Activated CD4-positive, alpha-beta T cell treated with anti-CD3 and anti-CD28 coated beads for 4 hours (primary cell): Measurements from ENCODE around the gene LRTM2.

ENCODE experiments used
- DNase-seq, 2 donors: peaks; one replicate each; pipeline ENCODE4 v3.0.0-alpha.2; 2020

Gene LRTM2

GRCh38 chr12:1820191-1820895, at the start of gene LRTM2:
Gene LRTM2 (plus strand): TSS chr12:1820565. CDS start chr12:1828149, 7,584 bp downstream.
- no peak for DNase-seq

GRCh38 chr12:1773937-1774655, 46.3 kb upstream of the LRTM2 start:
- no peak for DNase-seq

- no peak for DNase-seq
Observed at GRCh38 chr12:1776170-1776921, 44.0 kb upstream of the LRTM2 start.

- no peak for DNase-seq
Observed at GRCh38 chr12:1777798-1778197, 42.6 kb upstream of the LRTM2 start.

DNA sequence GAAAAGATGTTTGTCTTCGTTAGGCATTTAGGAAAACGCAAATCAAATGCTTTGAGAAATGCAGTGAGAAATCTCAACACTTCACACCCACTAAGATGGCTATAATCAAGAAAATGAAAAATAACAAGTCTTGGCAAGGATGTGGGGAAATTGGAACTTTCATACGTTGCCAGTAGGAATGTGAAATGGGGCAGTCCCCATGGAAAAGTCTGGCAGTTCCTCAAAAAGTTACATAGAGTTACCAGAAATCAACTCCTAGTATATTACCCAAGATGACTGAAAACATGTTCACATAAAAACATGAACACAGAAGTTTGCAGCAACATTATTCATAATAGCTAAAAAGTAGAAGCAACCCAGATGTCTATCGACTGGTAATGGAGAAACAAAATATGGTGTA, 41.5 kb upstream of the LRTM2 start:
- DNase-seq = no peak

- DNase-seq = no peak
Observed at GRCh38 chr12:1779783-1780182, 40.6 kb upstream of the LRTM2 start.

- DNase-seq = no peak
Observed at GRCh38 chr12:1781772-1782171, 38.6 kb upstream of the LRTM2 start.

GRCh38 chr12:1782215-1782614, 38.1 kb upstream of the LRTM2 start:
- no peak for DNase-seq

- DNase-seq = no peak
Observed at GRCh38 chr12:1787714-1788113, 32.7 kb upstream of the LRTM2 start.

GRCh38 chr12:1790444-1790843, 29.9 kb upstream of the LRTM2 start:
- no peak for DNase-seq

DNA sequence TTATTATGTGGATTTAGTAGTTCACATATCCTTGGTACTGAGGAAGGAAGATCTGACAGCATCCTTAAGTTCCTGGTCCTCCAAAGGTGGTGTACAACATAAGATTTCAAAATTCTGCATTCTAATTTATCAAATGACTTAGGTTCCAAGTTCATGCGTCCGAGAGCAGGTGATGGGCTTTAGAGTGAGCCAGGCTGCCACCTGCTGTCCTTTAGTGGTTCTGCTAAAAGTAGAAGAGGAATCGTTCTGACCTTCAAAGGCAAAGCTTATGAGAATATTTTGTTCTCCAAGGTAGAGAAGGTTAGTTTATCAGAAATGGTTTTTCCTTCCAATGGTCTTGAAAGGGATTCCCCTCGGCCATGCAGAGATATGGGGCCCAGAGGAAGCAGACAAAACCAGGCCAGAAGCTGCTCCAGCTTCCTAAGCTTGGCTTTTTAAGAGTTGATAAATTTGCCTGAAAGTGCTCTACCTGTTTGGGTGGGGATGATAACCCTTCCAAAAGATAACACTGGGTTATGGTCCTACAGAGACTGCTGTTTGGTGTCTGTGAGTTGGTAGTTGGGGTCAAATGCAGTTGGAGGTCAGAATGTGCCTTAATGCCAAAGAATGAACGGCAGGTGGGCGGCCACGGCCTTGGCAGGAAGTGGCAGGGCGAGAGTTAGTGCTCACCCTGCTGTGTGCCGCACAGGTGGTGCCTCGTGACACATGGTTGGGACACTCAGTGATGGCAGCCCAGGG, 29.1 kb upstream of the LRTM2 start:
- DNase-seq = peak; percentile 64 to 72

DNA sequence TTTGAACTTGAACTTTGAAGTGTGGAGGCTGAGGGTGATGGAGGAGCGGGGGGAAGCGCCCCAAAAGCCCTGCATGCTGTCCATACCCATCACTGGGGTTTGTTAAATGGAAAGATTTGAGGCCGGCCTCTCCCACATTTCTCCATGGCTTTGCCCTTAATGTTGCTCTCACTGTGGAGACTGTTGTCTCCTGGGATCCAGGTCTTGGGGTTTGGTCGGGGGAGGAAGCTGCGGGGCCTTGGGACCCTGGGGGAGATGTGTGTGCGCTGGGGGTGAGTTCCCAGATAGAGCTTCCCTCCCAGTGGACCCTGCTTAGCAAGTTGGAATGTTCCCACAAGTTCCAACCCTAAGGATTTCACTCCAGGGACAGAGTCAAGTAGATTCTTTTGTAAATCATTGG, 28.0 kb upstream of the LRTM2 start:
- DNase-seq = no peak

DNA sequence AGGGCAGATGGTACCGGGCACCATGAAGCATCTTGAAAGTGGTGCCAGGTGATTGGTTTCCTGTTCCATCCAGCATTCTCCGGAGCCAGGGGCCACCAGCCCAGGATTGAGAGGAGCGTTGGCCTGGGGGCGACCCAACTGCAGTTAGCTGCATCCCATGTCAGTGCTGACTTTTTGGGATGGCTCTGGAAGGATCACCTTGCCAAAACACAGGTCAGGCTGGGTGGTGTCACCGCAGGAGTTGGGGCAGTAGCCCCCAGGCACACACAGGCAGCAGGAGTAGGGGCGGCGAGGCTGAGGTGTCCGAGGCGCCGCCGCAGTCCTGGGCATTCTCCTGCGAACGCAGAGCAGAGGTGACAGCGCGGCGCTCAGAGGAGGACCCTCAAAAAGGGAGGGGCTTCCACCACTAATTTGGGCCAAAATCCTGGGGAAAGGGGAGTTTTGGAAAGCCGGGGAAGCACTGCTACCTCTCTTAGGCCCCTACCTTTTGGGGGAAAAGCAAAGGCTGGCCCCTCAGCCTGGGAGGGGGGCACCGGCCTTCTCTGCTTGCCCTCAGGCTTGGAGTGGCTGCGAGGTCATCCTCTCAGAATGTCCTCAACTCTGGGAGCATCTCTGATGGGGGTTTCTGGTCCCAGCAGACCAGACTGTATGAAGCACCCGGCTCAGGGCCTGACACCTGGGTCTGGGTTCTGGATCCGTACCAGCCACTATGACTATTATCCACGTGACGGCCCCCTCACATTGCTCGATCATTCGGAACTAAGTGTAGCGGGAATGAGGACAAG, 26.7 kb upstream of the LRTM2 start:
- no peak for DNase-seq

DNA sequence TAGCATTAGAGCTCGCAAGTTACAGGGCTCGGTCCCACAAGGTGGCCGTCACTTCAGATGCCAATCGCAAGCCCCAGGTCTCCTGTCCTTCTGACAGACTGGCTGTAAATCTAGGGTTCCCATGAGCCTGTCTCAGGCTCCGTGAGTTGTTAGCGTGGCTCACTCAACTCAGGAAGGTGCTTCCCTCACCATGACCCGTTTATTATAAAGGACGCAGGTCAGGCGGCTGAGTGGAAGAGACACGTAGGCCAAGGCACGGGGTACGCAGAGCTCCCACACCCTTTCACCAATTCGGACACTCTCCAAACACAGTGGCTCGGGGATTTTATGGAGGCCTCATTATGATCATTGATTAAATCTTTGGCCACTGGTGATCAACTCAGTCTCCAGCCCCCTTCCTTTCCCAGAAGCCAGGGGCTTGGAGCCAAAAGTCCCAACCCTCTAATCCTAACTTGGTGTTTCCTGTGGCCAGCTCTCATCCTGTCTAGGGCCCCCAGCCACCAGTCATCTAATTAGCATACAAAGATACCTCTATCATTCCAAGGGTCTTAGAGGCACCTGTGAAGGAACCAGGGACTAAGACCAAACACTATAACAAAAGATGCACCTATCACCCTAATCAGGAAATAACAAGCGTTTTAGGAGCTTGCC, 25.8 kb upstream of the LRTM2 start:
- no peak for DNase-seq

DNA sequence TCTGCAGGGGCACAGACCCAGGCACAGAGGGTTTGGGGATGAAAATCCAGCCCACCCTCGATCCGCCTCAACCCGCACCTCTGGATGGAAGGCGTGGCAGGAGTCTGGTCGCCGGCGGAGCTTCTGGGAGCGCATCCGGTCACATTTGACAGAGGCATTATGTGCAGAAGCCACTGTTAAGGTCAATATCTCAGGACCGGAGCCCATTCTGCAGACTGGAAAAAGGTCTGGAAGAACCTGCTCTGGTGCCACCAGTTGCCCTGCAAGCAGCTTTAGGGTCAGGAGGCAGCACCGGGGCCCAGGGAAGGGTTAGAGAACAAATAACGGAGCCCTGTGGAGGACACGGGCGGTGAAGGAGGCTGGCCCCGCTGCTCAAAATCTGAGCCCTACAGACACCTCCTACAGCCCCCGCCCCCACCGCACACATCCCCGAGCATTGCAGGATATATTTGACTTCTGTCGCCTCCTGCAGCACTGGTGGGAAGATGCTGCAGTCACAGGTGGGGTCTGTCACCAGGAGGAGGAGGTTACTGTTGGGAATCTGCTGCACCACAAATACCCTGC, 25.1 kb upstream of the LRTM2 start:
- DNase-seq = no peak

- peak; percentile 92 to 94 for DNase-seq
Observed at GRCh38 chr12:1795785-1796514, 24.4 kb upstream of the LRTM2 start.

- peak; percentile 35 to 39 for DNase-seq
Observed at GRCh38 chr12:1796515-1797010, 23.8 kb upstream of the LRTM2 start.

GRCh38 chr12:1797011-1797901, 23.1 kb upstream of the LRTM2 start:
- peak; percentile 49 to 58 for DNase-seq

DNA sequence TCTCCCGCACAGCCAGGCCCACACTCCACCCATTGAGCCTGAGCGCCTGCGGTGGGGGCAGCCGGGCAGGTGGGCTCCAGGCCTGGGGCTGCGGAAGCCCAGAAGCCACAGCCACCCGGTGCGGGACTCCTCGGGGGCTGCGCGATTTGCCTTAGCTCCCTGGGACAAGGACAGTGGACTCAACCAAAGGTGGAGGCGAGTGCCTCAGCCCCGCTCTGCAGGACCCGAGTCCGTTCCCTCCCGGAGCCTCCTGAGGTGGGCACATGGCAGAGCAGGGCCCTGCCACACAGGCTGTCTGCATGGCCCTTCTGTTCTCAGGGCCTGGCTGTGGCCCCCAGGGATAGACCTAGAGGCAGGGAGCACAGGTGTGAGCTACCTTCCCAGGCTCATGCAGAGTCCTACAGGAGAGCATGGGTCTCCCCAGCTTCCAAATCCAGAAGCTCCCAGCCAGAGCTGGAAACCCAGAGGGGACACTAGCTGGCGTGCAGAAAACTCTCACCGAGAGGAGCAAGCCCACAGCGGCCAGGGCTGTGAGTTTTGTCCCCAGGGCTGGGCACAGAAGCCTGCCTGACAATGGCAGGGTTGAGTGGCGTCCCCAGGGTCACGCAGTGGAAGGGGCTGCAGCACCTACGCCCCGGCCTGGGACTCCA, 22.2 kb upstream of the LRTM2 start:
- DNase-seq = no peak
